Measurements from ENCODE around the gene JAKMIP3. TPM values are rescaled to one million over a fixed set of nuclear protein-coding genes. Genes with fewer than 3 reads are reported as not detected.
A peak's percentile ranks its signal among the peaks of the same experiment; 100 is the strongest.

Gene JAKMIP3
- total and polyA plus RNA-seq, 8 donors, result 0.18 to 1.1 (median 0.44) TPM; not detected in 2

- no peak for TF ChIP-seq CTCF (IDR thresholded peaks at IDR 0.05)
- TF ChIP-seq POLR2AphosphoS5 (IDR thresholded peaks at IDR 0.05), result no peak
- TF ChIP-seq POLR2A (IDR thresholded peaks at IDR 0.05), result no peak
- TF ChIP-seq EP300 (IDR thresholded peaks at IDR 0.05), result no peak
- Histone ChIP-seq H3K9me3 (no peaks in the 10 kb centered on the region), H3K27ac (no peak overlapping the region), H3K4me3 (no peak overlapping the region), H3K36me3 (no peaks in the 10 kb centered on the region), H3K4me1 (no peaks in the 10 kb centered on the region), H3K27me3 (no peaks in the 10 kb centered on the region)
- intact Hi-C loops (cut with DNase I; ENCODE audit: low total_unique reads), result no loop called here
- peak in 1 of 2 donors; percentile 16 for DNase-seq
- 58 to 75% (median 69%) methylated on average over 14 of the region's 14 CpGs for WGBS, 5 donors
Observed at GRCh38 chr10:132113766-132114365, 48.1 kb downstream of the JAKMIP3 start.

GRCh38 chr10:132114953-132115520 lies 49.3 kb downstream of the JAKMIP3 start:
- no peak for DNase-seq
- WGBS, 5 donors, result 94 to 97% (median 96%) methylated on average over 20 to 24 of the region's 24 CpGs

More at GRCh38 chr10:132114953-132115520, 49.3 kb downstream of the JAKMIP3 start:
- Histone ChIP-seq H3K4me1 (no peaks in the 10 kb centered on the region), H3K4me3 (no peak overlapping the region), H3K36me3 (no peaks in the 10 kb centered on the region), H3K9me3 (no peaks in the 10 kb centered on the region), H3K27ac (no peak overlapping the region), H3K27me3 (no peaks in the 10 kb centered on the region)
- TF ChIP-seq POLR2A (IDR thresholded peaks at IDR 0.05) (no peak), POLR2AphosphoS5 (IDR thresholded peaks at IDR 0.05) (no peak), EP300 (IDR thresholded peaks at IDR 0.05) (no peak), CTCF (IDR thresholded peaks at IDR 0.05) (no peak)
- intact Hi-C loops (cut with DNase I; ENCODE audit: low total_unique reads), result no loop called here

Other genes starting within 250 kb of the JAKMIP3 start
- 10 to 100 TPM; 35.8 to 96.7 (median 43.7) TPM for gene PPP2R2D, start 164.9 kb upstream of the JAKMIP3 start, total RNA-seq
- gene PPP2R2D, start 164.9 kb upstream of the JAKMIP3 start, polyA plus RNA-seq, result 10 to 100 TPM; 15.6 to 18.9 (median 17.7) TPM
- gene BNIP3, start 84.0 kb upstream of the JAKMIP3 start, total RNA-seq, result 10 to 100 TPM in 4 of 5 donors, 1 to 10 TPM in 1; 9.8 to 81.7 (median 21.5) TPM
- 10 to 100 TPM; 19.5 to 31.5 (median 22.5) TPM for gene BNIP3, start 84.0 kb upstream of the JAKMIP3 start, polyA plus RNA-seq
- gene DPYSL4, start 121.0 kb downstream of the JAKMIP3 start, total RNA-seq, result 1 to 10 TPM in 1 of 5 donors, under 1 TPM in 1, not detected in 3; 0.43 to 2.0 TPM
- gene DPYSL4, start 121.0 kb downstream of the JAKMIP3 start, polyA plus RNA-seq, result 1 to 10 TPM in 1 of 3 donors, under 1 TPM in 2; 0.63 to 1.7 (median 0.68) TPM
- 10 to 100 TPM in 2 of 5 donors, 1 to 10 TPM in 2, not detected in 1; 1.6 to 71.0 (median 12.7) TPM for gene STK32C, start 242.0 kb downstream of the JAKMIP3 start, total RNA-seq
- gene STK32C, start 242.0 kb downstream of the JAKMIP3 start, polyA plus RNA-seq, result 10 to 100 TPM in 1 of 3 donors, 1 to 10 TPM in 2; 7.8 to 10.4 (median 7.9) TPM